Measurements from ENCODE around the gene GMDS.
A peak's percentile ranks its signal among the peaks of the same experiment; 100 is the strongest.

Gene GMDS

GRCh38 chr6:1613346-1613687, 632.1 kb downstream of the GMDS start:
- TF ChIP-seq CTCF (IDR thresholded peaks at IDR 0.05; ENCODE audit: borderline replicate concordance, insufficient read depth, low read depth, low read length) = no peak
- H3K4me3 ChIP-seq (ENCODE audit: low read depth, low read length) = no peak overlapping the region

GRCh38 chr6:1612974-1613306, 632.5 kb downstream of the GMDS start:
- H3K4me3 ChIP-seq (ENCODE audit: low read depth, low read length) = no peak overlapping the region
- TF ChIP-seq CTCF (IDR thresholded peaks at IDR 0.05; ENCODE audit: borderline replicate concordance, insufficient read depth, low read depth, low read length) = no peak

- TF ChIP-seq CTCF (IDR thresholded peaks at IDR 0.05; ENCODE audit: borderline replicate concordance, insufficient read depth, low read depth, low read length) = no peak
- no peak overlapping the region for H3K4me3 ChIP-seq (ENCODE audit: low read depth, low read length)
These were observed 633.0 kb downstream of the GMDS start for GRCh38 chr6:1612299-1612973.

GRCh38 chr6:1611572-1612298, 633.7 kb downstream of the GMDS start:
- H3K4me3 ChIP-seq (ENCODE audit: low read depth, low read length) = peak overlapping the region; percentile 45
- no peak for TF ChIP-seq CTCF (IDR thresholded peaks at IDR 0.05; ENCODE audit: borderline replicate concordance, insufficient read depth, low read depth, low read length)

- TF ChIP-seq CTCF (IDR thresholded peaks at IDR 0.05; ENCODE audit: borderline replicate concordance, insufficient read depth, low read depth, low read length) = no peak
- H3K4me3 ChIP-seq (ENCODE audit: low read depth, low read length) = no peak overlapping the region
These were observed 634.2 kb downstream of the GMDS start for GRCh38 chr6:1611322-1611571.

GRCh38 chr6:1610497-1611321, 634.7 kb downstream of the GMDS start:
- H3K4me3 ChIP-seq (ENCODE audit: low read depth, low read length) = peak overlapping the region; percentile 56
- TF ChIP-seq CTCF (IDR thresholded peaks at IDR 0.05; ENCODE audit: borderline replicate concordance, insufficient read depth, low read depth, low read length) = no peak
